ENCODE results near the gene SAP30BP.

Gene SAP30BP

GRCh38 chr17:75647061-75647460, 20.1 kb upstream of the SAP30BP start:
- DNase-seq (ENCODE audit: low read depth in 2 of 2) = no peak

GRCh38 chr17:75647921-75648320, 19.2 kb upstream of the SAP30BP start:
- no peak for DNase-seq (ENCODE audit: low read depth in 2 of 2)

DNA sequence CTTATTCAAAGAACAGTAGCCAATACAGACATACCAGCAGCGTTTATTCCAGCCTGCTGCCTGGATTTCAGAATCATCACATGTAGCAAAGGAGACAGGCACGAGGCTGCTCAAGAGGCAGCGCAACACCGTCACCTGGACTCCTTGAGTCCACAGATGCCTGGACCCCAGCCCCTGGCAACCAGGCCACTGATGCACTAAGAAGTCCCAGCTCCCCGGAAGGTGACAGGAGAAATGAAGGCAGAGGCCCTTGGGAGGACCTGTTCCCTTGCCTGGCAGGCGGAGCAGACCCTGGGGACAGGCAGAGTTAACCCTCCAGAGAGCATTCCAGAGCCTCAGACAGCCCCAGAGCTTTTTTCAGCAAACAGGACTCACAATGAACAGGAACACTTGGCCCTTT, 17.5 kb upstream of the SAP30BP start:
- DNase-seq (ENCODE audit: low read depth in 2 of 2) = no peak

GRCh38 chr17:75650874-75651273, 16.3 kb upstream of the SAP30BP start:
- no peak for DNase-seq (ENCODE audit: low read depth in 2 of 2)

GRCh38 chr17:75652341-75652740, 14.8 kb upstream of the SAP30BP start:
- no peak for DNase-seq (ENCODE audit: low read depth in 2 of 2)

GRCh38 chr17:75652934-75653549, 14.1 kb upstream of the SAP30BP start:
- no peak for DNase-seq (ENCODE audit: low read depth in 2 of 2)

DNA sequence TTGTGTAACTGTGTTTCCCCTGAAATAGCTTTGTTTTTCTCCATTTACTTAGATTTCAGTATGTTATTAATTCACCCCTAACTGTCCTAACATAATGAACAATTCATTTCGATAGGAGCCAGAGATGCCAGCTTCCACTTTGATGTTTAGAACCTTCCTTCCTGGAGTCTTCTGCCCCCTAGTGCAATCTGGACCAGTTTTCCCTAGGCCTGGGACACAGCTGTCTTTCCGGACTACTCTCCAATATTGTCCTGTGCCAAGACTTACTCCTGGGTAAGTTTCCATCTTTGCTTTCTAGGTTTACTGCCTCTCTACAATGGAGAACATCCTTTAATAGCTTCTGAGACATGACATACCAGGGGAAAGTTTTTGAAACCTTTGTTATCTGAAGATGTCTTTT, 13.0 kb upstream of the SAP30BP start:
- DNase-seq (ENCODE audit: low read depth in 2 of 2) = no peak

- no peak for DNase-seq (ENCODE audit: low read depth in 2 of 2)
These were observed 8.9 kb upstream of the SAP30BP start for GRCh38 chr17:75658237-75658636.

- no peak for DNase-seq (ENCODE audit: low read depth in 2 of 2)
These were observed 5.6 kb upstream of the SAP30BP start for GRCh38 chr17:75661531-75661930.

GRCh38 chr17:75662511-75662910, 4.6 kb upstream of the SAP30BP start:
- no peak for DNase-seq (ENCODE audit: low read depth in 2 of 2)

GRCh38 chr17:75664099-75664549, 3.0 kb upstream of the SAP30BP start:
- DNase-seq (ENCODE audit: low read depth in 2 of 2) = no peak

- no peak for DNase-seq (ENCODE audit: low read depth in 2 of 2)
These were observed 1.2 kb upstream of the SAP30BP start for GRCh38 chr17:75665981-75666380.

DNA sequence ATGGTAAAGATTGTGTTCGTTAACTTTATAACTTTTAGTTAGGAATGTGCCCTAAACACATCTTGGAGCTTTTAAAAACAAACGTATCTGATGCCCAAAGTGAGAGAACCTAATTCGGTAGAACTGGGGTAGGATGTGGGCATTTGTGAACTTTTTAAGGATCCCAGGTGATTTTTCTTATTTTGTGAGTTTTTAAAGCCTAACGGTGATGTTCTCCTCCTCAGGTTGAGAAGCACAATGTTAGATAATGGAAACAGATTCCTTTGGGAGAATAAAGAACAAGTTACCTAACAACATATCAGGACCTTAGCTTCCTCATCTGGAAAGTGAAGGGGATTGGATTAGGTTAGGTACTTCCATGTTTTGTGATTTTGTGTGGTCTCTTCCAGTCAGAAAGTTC, 687 bp downstream of the SAP30BP start:
- no peak for DNase-seq (ENCODE audit: low read depth in 2 of 2)

- no peak for DNase-seq (ENCODE audit: low read depth in 2 of 2)
These were observed 1.4 kb downstream of the SAP30BP start for GRCh38 chr17:75668489-75668888.

- no peak for DNase-seq (ENCODE audit: low read depth in 2 of 2)
These were observed 3.7 kb downstream of the SAP30BP start for GRCh38 chr17:75670868-75671267.

GRCh38 chr17:75672011-75672410, 4.9 kb downstream of the SAP30BP start:
- no peak for DNase-seq (ENCODE audit: low read depth in 2 of 2)

- no peak for DNase-seq (ENCODE audit: low read depth in 2 of 2)
These were observed 6.3 kb downstream of the SAP30BP start for GRCh38 chr17:75673487-75673886.

DNA sequence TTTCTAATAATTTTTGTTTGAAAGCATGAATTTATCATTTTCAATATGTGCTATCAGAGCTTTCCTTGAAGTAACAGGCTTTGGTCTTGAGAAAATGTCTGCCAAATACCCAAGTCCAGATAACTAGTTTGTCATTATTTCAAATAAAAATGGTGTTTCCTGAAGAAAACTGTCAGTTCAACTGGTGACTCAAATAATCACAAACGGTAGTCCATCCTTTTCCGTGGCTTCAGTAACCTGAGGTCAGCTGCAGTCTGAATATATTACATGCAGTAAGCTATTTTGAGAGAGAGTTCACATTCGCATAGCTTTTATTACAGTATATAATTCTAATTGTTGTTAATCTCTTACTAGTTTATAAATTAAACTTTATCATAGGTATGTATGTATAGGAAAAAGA, 9.3 kb downstream of the SAP30BP start:
- no peak for DNase-seq (ENCODE audit: low read depth in 2 of 2)

DNA sequence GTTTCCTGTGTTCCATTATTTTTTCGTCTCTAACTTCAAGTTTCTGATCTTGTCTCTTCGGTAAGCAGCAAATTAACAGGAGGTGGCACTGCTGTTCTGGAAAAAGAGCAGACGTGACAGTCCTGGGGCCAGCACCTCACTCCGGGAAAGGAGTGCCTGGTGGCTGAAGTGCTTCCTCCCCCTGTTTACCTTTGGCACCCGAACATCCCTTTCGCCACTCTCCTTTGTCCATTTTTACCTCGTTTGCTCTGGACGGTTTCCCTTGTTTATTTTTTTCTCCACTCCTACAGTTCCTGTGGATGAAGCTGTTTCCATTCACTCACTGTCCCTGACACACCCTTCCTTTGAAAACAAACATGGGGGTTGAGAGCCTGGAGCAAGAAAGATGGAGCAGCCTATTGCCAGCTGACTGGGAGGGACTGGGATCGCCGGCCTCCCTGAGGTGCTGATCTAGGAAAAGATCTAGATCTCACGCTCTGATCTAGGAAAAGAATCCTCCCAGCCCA, 12.6 kb downstream of the SAP30BP start:
- DNase-seq (ENCODE audit: low read depth in 2 of 2) = no peak

DNA sequence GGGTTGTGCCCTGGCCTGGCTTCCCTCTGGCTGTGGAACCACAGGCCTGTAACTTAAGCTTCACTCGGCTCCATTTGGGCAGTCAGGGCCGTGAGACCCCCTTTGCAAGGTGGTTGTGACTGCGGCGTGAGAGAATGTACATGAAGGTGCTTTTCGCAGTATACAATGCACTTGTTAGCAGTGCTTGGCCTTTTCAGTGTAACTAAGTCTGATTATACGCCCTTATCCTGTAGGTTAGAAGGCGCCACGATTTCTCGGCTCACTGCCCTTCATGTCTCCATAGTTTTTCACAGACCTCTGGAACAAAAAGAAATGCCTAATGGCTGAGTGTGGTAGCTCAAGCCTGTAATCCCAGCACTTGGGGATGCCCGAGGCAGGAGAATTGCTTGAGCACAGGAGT, 13.3 kb downstream of the SAP30BP start:
- no peak for DNase-seq (ENCODE audit: low read depth in 2 of 2)

GRCh38 chr17:75681289-75681688, 14.2 kb downstream of the SAP30BP start:
- no peak for DNase-seq (ENCODE audit: low read depth in 2 of 2)

DNA sequence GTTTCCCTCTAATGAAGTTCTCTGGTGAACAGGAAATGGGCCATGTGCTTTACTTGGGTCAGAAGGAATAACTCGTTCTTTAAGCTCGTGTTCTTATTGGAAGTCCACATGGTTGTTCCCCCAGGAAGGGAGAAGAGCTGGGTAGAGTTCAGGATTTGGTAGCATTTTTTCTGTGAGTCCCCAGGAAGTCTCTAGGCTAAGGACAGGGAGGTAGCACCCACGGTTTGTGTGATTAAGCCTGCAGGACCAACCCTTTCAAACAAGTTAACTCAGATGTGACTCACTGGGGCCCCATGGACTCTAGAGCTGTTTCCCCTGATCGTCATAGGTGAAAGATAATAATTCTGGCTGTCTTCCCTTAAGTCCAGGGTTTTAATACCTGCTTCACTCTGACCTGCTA, 16.4 kb downstream of the SAP30BP start:
- no peak for DNase-seq (ENCODE audit: low read depth in 2 of 2)

GRCh38 chr17:75684249-75684648, 17.1 kb downstream of the SAP30BP start:
- no peak for DNase-seq (ENCODE audit: low read depth in 2 of 2)

GRCh38 chr17:75684924-75685323, 17.8 kb downstream of the SAP30BP start:
- DNase-seq (ENCODE audit: low read depth in 2 of 2) = no peak
